ENCODE results near the gene DEPP1.

DNA sequence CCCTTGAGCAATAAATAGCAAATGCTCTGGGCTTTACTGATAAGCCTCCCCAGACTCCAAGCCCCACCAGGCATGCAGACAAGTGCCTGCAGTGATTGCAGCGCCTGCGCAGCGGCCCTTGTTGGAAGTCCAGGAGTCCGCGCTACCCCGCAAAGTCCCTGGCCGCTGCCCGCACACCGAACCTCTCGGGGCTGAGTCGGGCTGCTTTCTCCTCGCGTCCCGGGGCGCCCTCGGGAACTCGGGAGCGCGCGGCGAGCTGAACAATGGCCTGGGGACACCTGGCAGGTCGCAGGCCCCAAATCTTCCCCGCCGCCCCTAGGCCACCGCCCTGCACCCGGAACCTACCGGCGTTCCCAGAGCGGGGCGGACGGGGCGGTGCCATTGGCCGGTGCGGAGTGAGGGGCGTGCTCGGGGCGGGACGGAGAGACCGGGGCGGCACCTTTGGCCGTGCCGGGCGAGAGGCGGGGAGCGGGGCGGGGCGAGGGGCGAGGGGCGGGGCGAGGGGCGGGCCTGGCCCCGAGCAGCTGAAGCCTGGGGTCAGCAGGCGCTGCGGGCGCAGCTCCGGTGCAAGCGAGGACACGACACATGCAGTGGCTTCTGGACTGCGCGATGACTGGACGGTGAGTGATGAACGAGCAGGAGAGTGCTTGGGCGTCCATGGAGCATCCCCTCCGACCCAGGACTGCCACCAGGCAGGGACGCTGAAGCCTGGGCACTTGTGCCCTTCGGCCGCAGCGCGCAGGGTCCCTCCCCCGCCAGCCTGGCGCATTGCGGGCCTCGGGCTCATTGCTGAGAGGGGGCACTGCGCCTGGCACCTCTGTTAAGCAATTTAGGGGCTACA, 19.1 kb downstream of the DEPP1 start, which contains the start of gene RASSF4:
- TF ChIP-seq, protein P1, sequence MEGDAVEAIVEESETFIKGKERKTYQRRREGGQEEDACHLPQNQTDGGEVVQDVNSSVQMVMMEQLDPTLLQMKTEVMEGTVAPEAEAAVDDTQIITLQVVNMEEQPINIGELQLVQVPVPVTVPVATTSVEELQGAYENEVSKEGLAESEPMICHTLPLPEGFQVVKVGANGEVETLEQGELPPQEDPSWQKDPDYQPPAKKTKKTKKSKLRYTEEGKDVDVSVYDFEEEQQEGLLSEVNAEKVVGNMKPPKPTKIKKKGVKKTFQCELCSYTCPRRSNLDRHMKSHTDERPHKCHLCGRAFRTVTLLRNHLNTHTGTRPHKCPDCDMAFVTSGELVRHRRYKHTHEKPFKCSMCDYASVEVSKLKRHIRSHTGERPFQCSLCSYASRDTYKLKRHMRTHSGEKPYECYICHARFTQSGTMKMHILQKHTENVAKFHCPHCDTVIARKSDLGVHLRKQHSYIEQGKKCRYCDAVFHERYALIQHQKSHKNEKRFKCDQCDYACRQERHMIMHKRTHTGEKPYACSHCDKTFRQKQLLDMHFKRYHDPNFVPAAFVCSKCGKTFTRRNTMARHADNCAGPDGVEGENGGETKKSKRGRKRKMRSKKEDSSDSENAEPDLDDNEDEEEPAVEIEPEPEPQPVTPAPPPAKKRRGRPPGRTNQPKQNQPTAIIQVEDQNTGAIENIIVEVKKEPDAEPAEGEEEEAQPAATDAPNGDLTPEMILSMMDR (IDR thresholded peaks at IDR 0.05 in 2 of 3, conservative IDR thresholded peaks at IDR 0.05 in 1 of 3; ENCODE audit: control insufficient read depth in 2 of 3, extremely low read depth in 1 of 3, insufficient read depth in 1 of 3, low read depth in 3 of 3, low read length in 3 of 3), result no peak
- no peak for TF ChIP-seq CHD2 (IDR thresholded peaks at IDR 0.05; ENCODE audit: borderline replicate concordance, low read depth, low read length)
- TF ChIP-seq, protein P2, sequence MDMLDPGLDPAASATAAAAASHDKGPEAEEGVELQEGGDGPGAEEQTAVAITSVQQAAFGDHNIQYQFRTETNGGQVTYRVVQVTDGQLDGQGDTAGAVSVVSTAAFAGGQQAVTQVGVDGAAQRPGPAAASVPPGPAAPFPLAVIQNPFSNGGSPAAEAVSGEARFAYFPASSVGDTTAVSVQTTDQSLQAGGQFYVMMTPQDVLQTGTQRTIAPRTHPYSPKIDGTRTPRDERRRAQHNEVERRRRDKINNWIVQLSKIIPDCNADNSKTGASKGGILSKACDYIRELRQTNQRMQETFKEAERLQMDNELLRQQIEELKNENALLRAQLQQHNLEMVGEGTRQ (IDR thresholded peaks at IDR 0.05; ENCODE audit: borderline replicate concordance, low read depth, low read length), result no peak
- peak; percentile 98 for TF ChIP-seq POLR2A (IDR thresholded peaks at IDR 0.05; ENCODE audit: low read depth, low read length)
- peak in 1 of 2 experiments; percentile 16; a peak in 1 of 4 replicates for TF ChIP-seq SRF (IDR thresholded peaks at IDR 0.05; ENCODE audit: low read depth in 2 of 2, low read length in 2 of 2)
- TF ChIP-seq EZH2 (IDR thresholded peaks at IDR 0.05; ENCODE audit: borderline replicate concordance, control insufficient read depth, low read depth, low read length), result no peak
- no peak for TF ChIP-seq TCF3 (IDR thresholded peaks at IDR 0.05; ENCODE audit: borderline replicate concordance, insufficient read depth, low read depth, low read length)
- TF ChIP-seq CHD1 (IDR thresholded peaks at IDR 0.05; ENCODE audit: low read depth, low read length), result no peak
- TF ChIP-seq STAT3 (IDR thresholded peaks at IDR 0.05; ENCODE audit: low read depth, low read length), result no peak
- TF ChIP-seq GABPA (IDR thresholded peaks at IDR 0.05; ENCODE audit: low read depth), result no peak
- TF ChIP-seq ZNF384 (IDR thresholded peaks at IDR 0.05; ENCODE audit: borderline replicate concordance, low read depth, low read length), result no peak
- peak; percentile 49; the same call in 1 of the 2 replicates for TF ChIP-seq POLR2AphosphoS5 (IDR thresholded peaks at IDR 0.05; ENCODE audit: low read length)
- TF ChIP-seq RAD21 (IDR thresholded peaks at IDR 0.05; ENCODE audit: insufficient read depth, low read depth, low read length), result no peak
